SK-MEL-5 (cell line): ENCODE data around the gene UBL7. TPM values are rescaled to one million over a fixed set of nuclear protein-coding genes. Genes with fewer than 3 reads are reported as not detected.
A peak's percentile ranks its signal among the peaks of the same experiment; 100 is the strongest.

Experiments used
- DNase-seq: peaks from one replicate; pipeline ENCODE4 v3.0.0-alpha.2; 2016; ENCODE audit warnings: low read depth, low spot score
- in situ Hi-C: cut with HindIII; loops from 2 replicates; pipeline ENCODE4 v1.10.0; 2016; ENCODE audit warnings: low sequenced_read_pairs, high pct_unique_total_duplicates, low pct_unique_long_range_greater_than_20kb
- total RNA-seq: library from RNA; depleted of rRNA; stranded (reverse); fragments of >200 nt; shearing (Covaris generic); gene quantifications from 2 replicates; pipeline ENCODE4 v1.2.3, GENCODE V29; 2014

The UBL7 gene
- total RNA-seq, 1 experiment from 2014 or later = 87.2 TPM

GRCh38 chr15:74445816-74446763 lies 14.9 kb downstream of the UBL7 start:
- no peak for DNase-seq
- in situ Hi-C loops = no loop called here

DNA sequence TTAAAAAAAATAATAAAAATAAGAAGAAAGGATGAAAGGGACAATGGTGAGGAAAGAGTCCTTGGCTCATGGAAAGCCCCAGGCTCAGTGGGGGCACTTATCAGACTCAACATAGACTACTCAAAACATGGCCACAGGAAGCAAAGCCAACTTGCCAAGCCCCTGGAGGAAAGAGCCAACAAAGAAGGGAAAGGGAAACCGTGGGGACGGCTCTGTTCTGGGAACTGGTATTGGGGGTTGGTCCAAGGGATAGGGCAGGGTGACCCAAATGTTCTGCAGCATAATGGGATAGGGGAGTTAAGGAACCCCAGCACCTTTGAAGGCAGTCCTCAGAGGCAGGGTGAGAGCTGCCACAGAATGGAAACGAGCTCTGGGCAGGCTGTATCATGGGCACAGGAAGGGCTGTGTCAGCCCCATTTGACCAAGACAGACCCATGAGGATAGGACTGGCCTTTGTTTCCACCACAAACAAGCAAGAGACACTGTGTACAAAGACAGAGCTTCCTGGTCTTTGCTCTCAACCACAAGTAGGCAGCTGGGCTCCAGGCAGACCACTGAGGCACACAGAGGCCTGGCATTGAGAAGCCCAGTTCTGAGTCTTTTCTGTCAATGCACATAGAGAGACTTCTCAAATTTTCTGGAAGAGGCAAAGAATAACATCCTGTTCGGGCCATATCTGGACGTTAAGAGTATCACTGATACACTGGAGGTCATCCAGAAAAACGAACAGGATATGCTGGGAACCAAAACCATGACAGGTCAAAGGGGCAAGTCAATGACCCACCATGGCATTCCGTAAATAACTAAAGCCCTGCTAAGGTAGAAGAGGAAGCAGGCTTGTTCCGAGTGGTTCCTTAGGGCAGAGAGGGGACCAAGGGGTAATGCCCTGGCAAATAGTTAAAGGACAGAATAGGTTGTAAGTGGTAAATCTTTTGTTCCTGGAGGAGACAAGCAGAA lies 16.6 kb downstream of the UBL7 start:
- in situ Hi-C loops = no loop called here
- DNase-seq = no peak

GRCh38 chr15:74443100-74443909 lies 17.7 kb downstream of the UBL7 start:
- no peak for DNase-seq
- in situ Hi-C loops = no loop called here

DNA sequence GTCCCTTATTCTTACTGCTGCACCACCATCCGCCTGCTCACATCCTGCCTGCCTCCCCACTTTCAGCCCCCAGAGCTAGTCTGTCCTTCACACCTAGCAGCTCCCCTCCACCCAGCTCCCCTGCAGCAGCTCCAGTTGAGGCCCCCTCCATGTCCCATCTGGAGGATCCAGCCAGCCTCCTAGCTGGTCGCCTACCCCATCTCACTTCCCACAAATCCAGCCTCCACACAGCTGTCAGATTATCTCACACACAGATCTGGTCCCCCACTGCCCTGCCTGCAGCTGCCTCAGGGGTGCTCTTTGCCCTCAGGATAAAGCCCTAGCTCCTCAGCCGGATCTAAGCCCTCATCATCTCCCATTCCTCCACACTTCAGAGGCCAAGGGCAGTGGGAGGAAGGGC lies 18.4 kb downstream of the UBL7 start:
- in situ Hi-C loops = no loop called here
- no peak for DNase-seq

- in situ Hi-C loops = no loop called here
Observed at GRCh38 chr15:74442063-74442462, 18.9 kb downstream of the UBL7 start.

GRCh38 chr15:74441248-74441941 lies 19.6 kb downstream of the UBL7 start:
- in situ Hi-C loops = no loop called here
- DNase-seq = no peak

More at GRCh38 chr15:74442063-74442462, 18.9 kb downstream of the UBL7 start:
- DNase-seq = no peak

DNA sequence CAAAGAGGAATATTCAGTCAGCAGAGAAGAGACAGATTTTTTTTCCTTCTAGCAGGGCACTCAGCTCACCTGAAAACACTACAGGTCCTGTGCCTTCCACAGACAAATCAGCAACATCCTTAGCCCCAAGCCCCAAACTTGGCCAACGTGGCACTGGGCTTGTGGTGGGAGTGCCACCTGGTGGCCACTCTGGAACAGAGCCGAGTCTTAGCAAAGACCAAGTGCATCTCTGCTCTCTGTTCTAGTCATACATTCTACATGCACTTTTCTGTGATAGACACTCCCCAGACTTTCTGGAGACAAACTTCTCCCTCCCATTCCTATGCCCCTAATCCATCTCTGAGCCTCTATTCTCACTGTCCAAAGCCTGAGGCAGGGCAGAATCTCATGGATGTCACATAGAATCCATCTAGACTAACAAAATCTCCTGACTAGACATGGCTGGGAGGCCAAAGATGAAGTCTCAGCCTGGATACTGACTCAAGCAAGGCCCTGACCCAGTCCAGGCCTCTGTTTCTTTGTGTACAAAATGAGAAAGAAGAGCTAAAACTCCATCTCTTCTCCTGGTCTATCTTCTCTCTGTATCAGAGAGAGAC lies 22.1 kb downstream of the UBL7 start:
- in situ Hi-C loops = no loop called here
- peak; percentile 84 for DNase-seq

DNA sequence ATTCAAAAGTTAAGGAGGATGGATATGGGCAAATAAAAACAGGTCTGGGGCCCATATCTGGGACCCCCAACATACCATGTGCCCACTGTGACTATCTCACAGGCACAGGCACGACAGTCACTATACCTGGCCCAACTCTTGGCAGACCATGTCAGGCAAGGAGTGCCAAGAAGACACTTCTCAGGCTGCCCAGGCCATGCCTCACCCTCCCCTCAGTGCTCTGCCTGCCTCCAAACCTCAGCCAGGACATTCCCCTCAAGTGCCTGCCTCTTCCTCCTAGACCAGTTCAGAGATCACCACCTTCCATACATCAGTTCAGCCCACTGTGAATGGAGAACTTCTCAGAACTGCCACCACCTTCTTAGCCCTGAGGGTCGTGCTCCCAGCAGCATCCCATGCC lies 22.8 kb downstream of the UBL7 start:
- DNase-seq = no peak
- in situ Hi-C loops = no loop called here

DNA sequence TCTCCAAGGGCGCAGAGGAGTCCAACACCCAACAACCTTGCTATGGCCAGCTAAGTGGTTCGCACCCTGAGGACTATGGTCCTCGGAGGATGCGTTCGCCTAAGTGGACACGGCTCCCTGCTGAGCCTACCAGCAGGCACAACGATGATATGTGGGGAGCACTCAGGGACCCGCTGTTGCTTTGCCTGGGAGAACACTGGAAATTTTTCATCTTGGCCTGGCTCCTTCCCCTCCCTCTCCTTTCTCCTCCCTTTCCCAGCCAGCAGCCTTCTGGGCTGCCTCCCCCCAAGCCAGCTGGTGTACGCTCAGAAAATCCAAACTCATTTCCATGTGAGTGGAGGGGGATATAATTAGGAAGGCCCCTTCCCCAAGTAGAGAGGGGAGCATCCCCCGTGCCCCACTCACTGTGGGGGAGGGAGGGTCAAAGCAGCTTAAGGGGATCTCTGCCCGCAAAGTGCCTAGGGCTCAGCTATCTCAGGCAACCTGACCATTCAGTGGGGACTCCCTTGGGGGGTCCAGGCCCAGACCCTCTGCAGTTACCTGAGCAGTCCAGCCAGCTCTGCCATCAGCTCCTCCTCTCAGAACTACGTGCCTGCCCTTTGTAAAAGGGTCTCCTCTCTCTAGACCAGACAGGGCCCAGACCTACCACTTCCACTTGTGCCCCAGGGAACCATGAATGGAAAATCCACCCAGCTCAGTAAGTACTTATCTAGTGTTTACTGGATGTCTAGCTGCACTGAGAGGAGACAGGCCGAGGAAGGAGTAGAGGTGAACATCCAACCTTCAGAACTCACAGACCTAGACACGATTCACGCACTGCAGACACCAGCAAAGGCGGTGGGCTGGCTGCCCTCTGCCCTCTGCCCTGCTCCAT lies 26.5 kb downstream of the UBL7 start:
- DNase-seq = no peak
- in situ Hi-C loops = no loop called here

- in situ Hi-C loops = no loop called here
- peak; percentile 76 for DNase-seq
Observed at GRCh38 chr15:74433592-74434262, 27.2 kb downstream of the UBL7 start, which contains the start of gene SEMA7A. Gene SEMA7A (minus strand): TSS chr15:74433958. CDS start chr15:74433918, 40 bp downstream.

GRCh38 chr15:74432968-74433591 lies 27.9 kb downstream of the UBL7 start:
- in situ Hi-C loops = no loop called here
- DNase-seq = no peak

- in situ Hi-C loops = no loop called here
- DNase-seq = no peak
Observed at GRCh38 chr15:74432271-74432967, 28.5 kb downstream of the UBL7 start.

DNA sequence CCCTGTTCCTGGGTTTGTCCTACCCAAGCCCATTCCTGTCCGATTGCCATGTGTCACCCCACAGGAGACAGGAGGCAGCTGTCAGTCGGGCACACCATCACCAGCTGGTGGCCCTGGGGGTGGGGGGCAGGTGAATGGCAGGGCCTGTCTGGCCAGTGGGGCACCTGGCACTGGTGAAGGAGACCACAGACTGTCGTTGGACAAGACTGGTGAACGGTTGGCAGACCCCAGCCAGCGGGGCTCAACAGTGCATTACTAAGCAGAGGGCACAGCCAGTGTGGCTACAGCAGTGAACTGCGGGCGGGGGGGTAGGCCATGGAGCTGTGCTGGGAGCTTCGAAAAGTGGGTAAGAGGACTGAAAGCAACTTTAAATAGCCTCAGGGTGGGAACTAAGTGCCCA lies 29.3 kb downstream of the UBL7 start:
- in situ Hi-C loops = no loop called here
- no peak for DNase-seq

DNA sequence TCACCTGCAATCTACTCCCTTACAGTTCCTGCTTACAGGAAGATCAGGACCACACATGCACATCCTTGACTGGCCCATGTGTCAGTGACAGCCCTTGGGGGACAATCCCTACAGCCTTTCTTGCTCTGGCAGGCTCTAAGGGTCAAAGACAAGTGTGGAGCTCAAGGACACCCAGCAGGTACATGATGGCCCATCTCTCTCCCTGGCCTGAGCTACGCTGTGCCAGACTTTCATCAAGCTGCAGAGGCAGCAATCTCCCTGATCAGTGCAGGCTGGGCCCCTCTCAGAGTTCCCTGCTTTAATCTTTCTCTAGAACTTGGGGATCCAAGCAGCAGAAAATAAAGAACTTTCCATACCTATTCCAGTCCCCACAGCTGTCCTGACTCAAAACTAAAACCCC lies 29.8 kb downstream of the UBL7 start:
- in situ Hi-C loops = no loop called here
- no peak for DNase-seq
